C4-2B (cell line): ENCODE measurements around the gene GALNT4.

Experiments used
- H3K27ac ChIP-seq: fragments of 450-650 bp; 2 replicates; pipeline ENCODE4 v1.5.1; 2017
- ZFX ChIP-seq: fragments of 450-650 bp; IDR thresholded peaks from 2 replicates; pipeline ENCODE4 v1.6.1; 2017
- TF ChIP-seq, protein P1 (sequence below): fragments of 450-650 bp; conservative IDR thresholded peaks from 2 replicates; pipeline ENCODE4 v1.5.1; 2017; ENCODE audit warnings: mild to moderate bottlenecking

The GALNT4 gene

DNA sequence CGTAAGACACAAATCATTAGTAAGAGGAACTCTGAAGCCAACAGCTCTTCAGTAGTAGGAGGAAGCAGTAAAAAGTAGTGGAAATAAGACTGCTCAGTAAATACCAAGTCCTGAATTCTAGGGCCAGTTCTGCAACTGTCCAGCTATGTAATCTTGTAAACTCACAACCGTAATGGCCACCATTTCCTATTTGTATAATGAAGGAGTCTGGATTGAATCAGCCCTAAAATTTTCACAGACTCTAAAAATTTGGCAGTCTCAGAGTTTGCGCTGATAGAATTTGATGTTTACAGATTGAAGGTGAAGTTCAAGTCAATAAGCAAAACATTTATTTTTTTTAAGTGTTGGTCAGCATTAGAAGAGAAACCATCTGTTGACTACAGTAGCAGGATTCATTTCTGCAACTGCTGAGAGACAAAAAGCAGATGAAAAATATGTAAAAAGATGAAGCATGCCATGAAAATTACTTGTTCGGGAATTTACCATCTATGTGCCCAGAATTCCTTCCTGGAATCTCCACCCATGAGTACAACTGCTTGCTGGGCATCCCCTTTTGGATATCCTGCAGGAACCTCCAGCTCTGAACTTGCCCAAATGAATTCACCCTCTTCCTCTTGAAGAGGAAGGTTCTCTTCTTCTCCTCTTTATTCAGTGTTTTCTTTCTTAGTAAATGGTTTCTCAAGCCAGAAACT lies 47.5 kb downstream of the GALNT4 start:
- TF ChIP-seq, protein P1, sequence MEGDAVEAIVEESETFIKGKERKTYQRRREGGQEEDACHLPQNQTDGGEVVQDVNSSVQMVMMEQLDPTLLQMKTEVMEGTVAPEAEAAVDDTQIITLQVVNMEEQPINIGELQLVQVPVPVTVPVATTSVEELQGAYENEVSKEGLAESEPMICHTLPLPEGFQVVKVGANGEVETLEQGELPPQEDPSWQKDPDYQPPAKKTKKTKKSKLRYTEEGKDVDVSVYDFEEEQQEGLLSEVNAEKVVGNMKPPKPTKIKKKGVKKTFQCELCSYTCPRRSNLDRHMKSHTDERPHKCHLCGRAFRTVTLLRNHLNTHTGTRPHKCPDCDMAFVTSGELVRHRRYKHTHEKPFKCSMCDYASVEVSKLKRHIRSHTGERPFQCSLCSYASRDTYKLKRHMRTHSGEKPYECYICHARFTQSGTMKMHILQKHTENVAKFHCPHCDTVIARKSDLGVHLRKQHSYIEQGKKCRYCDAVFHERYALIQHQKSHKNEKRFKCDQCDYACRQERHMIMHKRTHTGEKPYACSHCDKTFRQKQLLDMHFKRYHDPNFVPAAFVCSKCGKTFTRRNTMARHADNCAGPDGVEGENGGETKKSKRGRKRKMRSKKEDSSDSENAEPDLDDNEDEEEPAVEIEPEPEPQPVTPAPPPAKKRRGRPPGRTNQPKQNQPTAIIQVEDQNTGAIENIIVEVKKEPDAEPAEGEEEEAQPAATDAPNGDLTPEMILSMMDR = no peak
- TF ChIP-seq ZFX = no peak
- H3K27ac ChIP-seq = no peak overlapping the region

DNA sequence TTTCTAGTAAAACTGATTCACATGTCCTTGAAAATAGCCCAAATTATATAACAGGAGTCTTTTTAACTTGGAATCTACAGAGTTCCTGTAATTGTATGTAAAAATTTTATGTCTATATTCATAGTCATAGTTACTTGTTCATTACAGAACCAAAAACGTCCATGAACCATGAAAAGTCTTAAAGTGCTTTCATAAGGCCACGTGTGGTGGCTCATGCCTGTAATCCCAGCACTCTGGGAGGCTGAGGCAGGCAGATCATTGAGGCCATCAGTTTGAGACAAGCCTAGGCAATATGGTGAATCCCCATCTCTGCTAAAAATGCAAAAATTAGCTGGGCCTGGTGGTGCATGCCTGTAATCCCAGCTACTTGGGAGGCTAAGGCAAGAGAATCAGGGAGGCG lies 48.4 kb downstream of the GALNT4 start:
- TF ChIP-seq, protein P1 = no peak
- no peak for TF ChIP-seq ZFX
- H3K27ac ChIP-seq = no peak overlapping the region

DNA sequence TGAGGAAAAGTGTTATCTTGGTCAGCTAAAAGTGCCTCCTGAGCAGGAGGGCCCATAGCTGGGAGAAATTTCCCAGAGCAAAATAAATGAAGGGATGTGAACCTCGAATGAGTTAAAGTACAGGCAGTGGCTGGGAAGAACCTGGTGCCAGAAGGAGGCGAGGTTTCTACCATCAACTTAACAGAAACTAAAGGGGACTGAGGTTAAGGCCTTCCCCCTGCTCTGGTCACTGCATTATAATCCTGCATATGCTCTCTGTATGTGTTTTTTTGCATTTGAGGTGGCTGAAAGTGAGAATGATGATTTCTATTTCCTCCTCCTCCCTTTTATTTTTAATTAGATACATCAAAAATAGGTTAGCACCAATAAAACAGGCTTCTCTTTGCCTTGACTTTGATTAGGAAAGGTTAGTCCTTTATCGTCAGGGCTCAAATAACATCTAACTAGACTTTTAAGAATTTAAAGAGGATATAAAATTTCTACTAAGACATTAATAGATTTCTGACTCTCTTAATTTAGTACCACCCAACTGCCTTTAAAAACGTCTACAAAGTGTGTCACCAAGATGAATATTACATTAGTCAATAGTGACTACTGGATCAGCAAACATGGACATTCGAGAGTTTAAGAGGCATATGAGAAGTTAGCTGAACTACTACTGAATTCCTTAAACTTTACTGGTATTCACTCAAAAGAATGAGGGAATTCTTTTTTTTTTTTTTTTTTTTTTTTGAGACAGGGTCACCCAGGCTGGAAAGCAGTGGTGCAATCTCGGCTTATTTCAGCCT lies 49.2 kb downstream of the GALNT4 start:
- TF ChIP-seq, protein P1 = no peak
- TF ChIP-seq ZFX = no peak
- H3K27ac ChIP-seq = no peak overlapping the region

DNA sequence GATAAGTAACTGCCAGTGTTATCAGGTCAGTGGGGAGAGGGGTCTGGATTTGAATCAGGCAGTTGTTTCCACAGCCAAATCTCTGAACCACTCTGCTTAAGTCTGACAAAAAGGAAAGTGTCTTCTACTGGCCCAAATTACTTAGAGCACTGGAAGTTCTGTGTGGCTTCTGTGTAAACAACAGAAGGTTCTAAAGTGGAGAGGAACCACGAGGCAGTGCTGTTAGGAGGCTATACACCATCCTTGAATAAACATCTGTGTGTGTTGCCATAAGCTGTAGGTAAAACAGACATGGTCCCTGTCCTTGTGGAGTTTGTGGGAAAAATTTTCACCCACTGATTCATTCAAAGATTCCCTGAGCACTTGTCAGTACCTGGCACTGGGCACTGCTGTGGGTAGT lies 50.0 kb downstream of the GALNT4 start:
- H3K27ac ChIP-seq = no peak overlapping the region
- TF ChIP-seq ZFX = no peak
- TF ChIP-seq, protein P1 = no peak
